Adipocyte (in vitro differentiated cells): ENCODE results near the gene MRPS9.

ENCODE experiments used
- DNase-seq: peaks from one replicate; pipeline ENCODE4 v3.0.0-alpha.2; 2015; ENCODE audit warnings: low read depth
- H3K27me3 ChIP-seq: replicated peaks from 2 replicates; pipeline ENCODE4 v1.7.0; 2013; ENCODE audit warnings: mild to moderate bottlenecking, low read length, moderate library complexity; ENCODE audit not compliant: control insufficient read depth, insufficient read depth
- H3K36me3 ChIP-seq: 2 replicates; pipeline ENCODE4 v1.7.0; 2013; ENCODE audit warnings: low read length, mild to moderate bottlenecking, moderate library complexity; ENCODE audit not compliant: control insufficient read depth, insufficient read depth, severe bottlenecking
- H3K4me1 ChIP-seq: 2 replicates; pipeline ENCODE4 v1.7.0; 2013; ENCODE audit warnings: mild to moderate bottlenecking, low read length, moderate library complexity; ENCODE audit not compliant: control insufficient read depth, insufficient read depth
- H3K4me3 ChIP-seq: 2 replicates; pipeline ENCODE4 v1.7.0; 2013; ENCODE audit warnings: mild to moderate bottlenecking, low read length, moderate library complexity
- H3K9ac ChIP-seq: 2 replicates; pipeline ENCODE4 v1.7.0; 2013; ENCODE audit warnings: mild to moderate bottlenecking, low read length, moderate library complexity
- H3K9me3 ChIP-seq: 2 replicates; pipeline ENCODE4 v1.7.0; 2013; ENCODE audit warnings: mild to moderate bottlenecking, low read length, moderate library complexity; ENCODE audit not compliant: control insufficient read depth

The MRPS9 gene

GRCh38 chr2:105080461-105080860 lies 42.6 kb downstream of the MRPS9 start:
- Histone ChIP-seq H3K4me1 (no peaks in the 10 kb centered on the region), H3K36me3 (peaks cover 6% of the 10 kb centered on the region), H3K9me3 (no peaks in the 10 kb centered on the region), H3K9ac (no peak overlapping the region), H3K4me3 (no peak overlapping the region), H3K27me3 (no peaks in the 10 kb centered on the region)
- DNase-seq = peak; percentile 8

DNA sequence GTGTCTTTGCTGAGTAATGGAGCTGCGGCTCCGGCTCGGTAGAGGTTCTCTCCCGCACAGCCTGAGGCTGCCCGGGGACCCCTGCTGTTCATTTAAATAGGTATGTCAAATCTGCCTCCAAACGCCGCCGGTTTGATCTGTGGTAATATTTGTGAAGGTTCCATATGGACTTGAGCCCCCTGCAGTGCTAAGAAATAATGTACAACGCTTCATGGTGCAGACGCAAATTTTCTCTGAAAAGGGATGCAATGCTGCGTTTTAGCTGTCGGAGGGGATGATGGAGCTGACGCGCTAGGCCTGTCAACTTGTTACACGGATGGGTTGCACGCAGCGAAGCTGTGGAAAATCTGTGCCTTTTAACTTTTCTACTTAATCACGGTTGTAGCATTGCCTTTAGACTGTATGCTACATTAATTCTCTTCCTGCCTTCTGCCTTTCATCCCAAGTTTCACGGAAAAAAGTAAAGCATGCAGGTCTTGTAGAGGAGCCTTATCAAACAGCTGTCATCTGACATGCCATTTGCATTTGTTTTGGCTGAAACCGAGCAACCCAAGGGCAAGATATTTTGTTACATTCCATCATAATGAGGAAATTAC lies 43.2 kb downstream of the MRPS9 start:
- Histone ChIP-seq H3K27me3 (no peaks in the 10 kb centered on the region), H3K9ac (no peak overlapping the region), H3K9me3 (no peaks in the 10 kb centered on the region), H3K4me1 (no peaks in the 10 kb centered on the region), H3K4me3 (no peak overlapping the region), H3K36me3 (peaks cover 6% of the 10 kb centered on the region)
- DNase-seq = peak; percentile 45

DNA sequence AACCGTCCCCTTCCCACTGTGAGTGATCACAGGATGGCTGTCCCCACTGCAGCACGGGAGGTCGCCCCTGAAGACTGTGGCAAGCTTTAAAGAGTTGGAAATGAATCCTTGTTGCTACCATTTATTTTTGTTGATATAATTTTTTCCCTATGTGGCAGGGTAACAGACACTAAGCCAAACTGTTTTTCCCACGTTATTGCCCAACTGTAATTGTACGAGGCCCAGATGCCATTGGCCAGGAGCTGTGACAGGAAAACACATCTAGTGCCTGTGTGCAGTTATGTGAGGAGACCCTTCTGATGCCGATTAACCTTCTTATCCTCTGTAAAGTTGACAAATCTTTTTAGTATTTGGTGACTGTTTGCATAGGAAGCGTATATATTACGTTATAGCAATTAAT lies 44.2 kb downstream of the MRPS9 start:
- Histone ChIP-seq H3K4me3 (no peak overlapping the region), H3K27me3 (no peaks in the 10 kb centered on the region), H3K9ac (no peak overlapping the region), H3K4me1 (no peaks in the 10 kb centered on the region), H3K36me3 (peaks cover 6% of the 10 kb centered on the region), H3K9me3 (no peaks in the 10 kb centered on the region)
- no peak for DNase-seq

- no peak overlapping the region for H3K9ac ChIP-seq
- no peaks in the 10 kb centered on the region for H3K9me3 ChIP-seq
- no peak overlapping the region for H3K4me3 ChIP-seq
- no peaks in the 10 kb centered on the region for H3K27me3 ChIP-seq
- peaks cover 12% of the 10 kb centered on the region for H3K36me3 ChIP-seq
- DNase-seq = no peak
- H3K4me1 ChIP-seq = no peaks in the 10 kb centered on the region
Measured at GRCh38 chr2:105085525-105085924, 47.7 kb downstream of the MRPS9 start.

GRCh38 chr2:105087273-105087672 lies 49.4 kb downstream of the MRPS9 start:
- Histone ChIP-seq H3K4me1 (no peaks in the 10 kb centered on the region), H3K27me3 (no peaks in the 10 kb centered on the region), H3K9ac (no peak overlapping the region), H3K4me3 (no peak overlapping the region), H3K9me3 (no peaks in the 10 kb centered on the region), H3K36me3 (peaks cover 7% of the 10 kb centered on the region)
- DNase-seq = no peak

- no peak overlapping the region for H3K4me3 ChIP-seq
- H3K36me3 ChIP-seq = peaks cover 17% of the 10 kb centered on the region
- no peaks in the 10 kb centered on the region for H3K9me3 ChIP-seq
- H3K4me1 ChIP-seq = no peaks in the 10 kb centered on the region
- no peaks in the 10 kb centered on the region for H3K27me3 ChIP-seq
- DNase-seq = no peak
- H3K9ac ChIP-seq = no peak overlapping the region
Measured at GRCh38 chr2:105090091-105090490, 52.2 kb downstream of the MRPS9 start.

DNA sequence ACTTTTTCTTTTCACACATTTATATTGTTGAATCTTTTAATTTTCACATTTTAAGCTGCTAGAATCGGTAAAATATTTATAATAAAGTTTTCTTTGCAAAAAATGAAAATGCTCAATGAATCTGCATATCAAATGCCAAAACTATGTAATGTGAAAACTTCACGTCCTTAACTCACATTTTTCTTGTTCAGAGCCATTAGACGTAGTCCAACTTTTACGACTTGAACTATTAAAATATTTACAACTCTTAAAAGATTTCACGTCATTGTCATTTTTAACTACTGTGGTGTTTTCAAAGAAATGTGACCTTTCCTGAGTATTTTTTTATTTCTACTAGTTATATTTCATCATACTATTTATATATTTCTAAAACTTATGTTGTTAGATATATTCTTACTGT lies 54.9 kb downstream of the MRPS9 start:
- Histone ChIP-seq H3K27me3 (no peaks in the 10 kb centered on the region), H3K9ac (no peak overlapping the region), H3K36me3 (peaks cover 32% of the 10 kb centered on the region), H3K4me3 (no peak overlapping the region), H3K9me3 (no peaks in the 10 kb centered on the region), H3K4me1 (no peaks in the 10 kb centered on the region)
- no peak for DNase-seq

DNA sequence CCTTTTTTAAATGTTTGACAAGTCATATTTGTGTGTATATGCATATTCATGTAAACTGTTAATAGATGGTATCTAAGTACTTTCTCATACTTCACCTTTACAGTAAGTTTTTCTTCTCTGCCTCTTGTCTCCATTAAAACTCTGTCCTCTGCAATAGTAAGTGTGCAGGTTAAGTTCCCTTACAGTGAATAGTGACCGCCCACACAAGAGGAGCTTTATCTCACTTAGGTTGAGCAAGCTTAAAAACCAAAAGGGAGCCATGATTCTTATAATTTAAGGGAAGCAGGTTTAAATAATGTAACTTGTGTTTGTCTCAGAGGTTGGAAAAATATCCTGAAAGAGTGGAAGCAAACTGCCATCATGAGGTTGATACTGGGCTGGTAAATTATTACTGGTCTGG lies 61.3 kb downstream of the MRPS9 start:
- Histone ChIP-seq H3K9me3 (no peaks in the 10 kb centered on the region), H3K36me3 (peaks cover 45% of the 10 kb centered on the region), H3K9ac (no peak overlapping the region), H3K27me3 (no peaks in the 10 kb centered on the region), H3K4me3 (no peak overlapping the region), H3K4me1 (no peaks in the 10 kb centered on the region)
- no peak for DNase-seq

DNA sequence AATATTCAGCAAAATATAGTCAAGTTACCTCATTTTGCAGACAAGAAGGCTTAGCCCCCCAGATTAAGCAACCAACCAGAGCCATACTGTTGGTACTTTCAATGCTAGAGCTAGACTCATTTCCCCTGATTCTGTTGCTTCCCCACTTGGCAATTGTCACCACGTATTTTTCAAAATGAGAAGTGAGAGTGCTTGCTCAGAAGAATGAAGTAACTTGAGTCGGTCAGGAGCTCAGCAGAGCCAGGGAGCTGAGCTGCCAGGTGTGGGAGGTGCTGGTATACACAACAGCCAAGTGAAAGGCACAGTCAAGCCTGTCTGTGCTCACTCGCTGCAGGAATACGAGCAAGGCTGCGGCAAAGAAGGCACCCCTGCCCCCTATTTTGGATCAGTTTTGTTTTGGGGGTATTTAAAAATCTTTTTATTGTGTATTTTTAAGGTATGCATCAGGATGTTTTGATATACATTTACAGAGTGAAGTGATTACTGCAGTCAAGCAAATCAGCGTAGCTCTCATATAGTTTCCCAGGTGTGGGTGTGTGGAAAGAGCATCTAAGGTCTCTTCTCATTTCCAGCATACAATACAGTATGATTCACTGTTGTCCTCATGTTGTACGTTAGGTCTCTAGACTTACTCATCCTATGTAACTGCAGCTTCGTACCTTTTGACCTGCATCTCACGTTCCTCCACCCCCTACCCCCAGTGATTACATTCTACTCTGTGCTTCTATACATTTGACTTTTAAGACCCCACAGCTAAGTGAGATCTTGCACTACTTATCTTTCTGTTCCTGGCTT lies 62.4 kb downstream of the MRPS9 start:
- no peaks in the 10 kb centered on the region for H3K27me3 ChIP-seq
- no peaks in the 10 kb centered on the region for H3K9me3 ChIP-seq
- H3K9ac ChIP-seq = no peak overlapping the region
- no peaks in the 10 kb centered on the region for H3K4me1 ChIP-seq
- H3K36me3 ChIP-seq = peaks cover 39% of the 10 kb centered on the region
- DNase-seq = no peak
- no peak overlapping the region for H3K4me3 ChIP-seq

GRCh38 chr2:105102001-105102400 lies 64.1 kb downstream of the MRPS9 start:
- H3K9ac ChIP-seq = no peak overlapping the region
- no peaks in the 10 kb centered on the region for H3K27me3 ChIP-seq
- DNase-seq = no peak

DNA sequence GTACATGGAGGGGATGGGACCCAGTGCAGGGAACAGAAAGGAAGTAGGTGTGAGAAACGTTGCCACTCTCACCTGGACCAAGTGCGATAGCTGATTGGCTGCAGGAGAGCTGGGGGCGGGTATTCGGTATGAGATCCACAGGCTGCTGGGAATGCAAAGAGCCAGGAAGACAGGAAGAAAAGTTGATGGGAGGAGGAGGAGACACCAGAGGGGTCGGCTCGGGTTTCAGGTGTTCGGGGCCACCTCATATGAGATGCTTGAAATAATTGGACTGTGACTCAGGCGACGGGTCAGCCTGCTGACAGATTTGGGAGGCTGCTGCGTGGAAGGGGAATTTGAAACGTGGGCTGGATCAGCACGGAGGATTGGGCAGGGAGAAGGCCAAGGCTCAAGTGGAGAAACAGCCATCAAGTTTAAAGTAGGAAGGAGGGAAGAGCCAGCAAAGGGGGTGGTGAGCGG lies 65.1 kb downstream of the MRPS9 start:
- peak; percentile 42 for DNase-seq
- H3K36me3 ChIP-seq = peaks cover 23% of the 10 kb centered on the region
- no peaks in the 10 kb centered on the region for H3K9me3 ChIP-seq
- H3K4me3 ChIP-seq = no peak overlapping the region
- no peak overlapping the region for H3K9ac ChIP-seq
- H3K4me1 ChIP-seq = no peaks in the 10 kb centered on the region
- no peaks in the 10 kb centered on the region for H3K27me3 ChIP-seq

More at GRCh38 chr2:105102001-105102400, 64.1 kb downstream of the MRPS9 start:
- no peak overlapping the region for H3K4me3 ChIP-seq
- no peaks in the 10 kb centered on the region for H3K9me3 ChIP-seq
- H3K4me1 ChIP-seq = no peaks in the 10 kb centered on the region
- H3K36me3 ChIP-seq = peaks cover 32% of the 10 kb centered on the region
